Skeletal muscle tissue (tissue), 4 donors: ENCODE results near the gene COLGALT1. TPM values are rescaled to one million over a fixed set of nuclear protein-coding genes. Genes with fewer than 3 reads are reported as not detected.

Experiments used
- H3K27ac ChIP-seq: one replicate; pipeline ENCODE4 v1.7.0; 2013; ENCODE audit warnings: mild to moderate bottlenecking, low read depth, low read length, inconsistent platforms
- H3K27me3 ChIP-seq, 3 donors: one replicate each; pipeline ENCODE4 v1.7.0; 2013; ENCODE audit warnings: low read length in 3 of 3; ENCODE audit not compliant: control insufficient read depth in 3 of 3, insufficient read depth in 3 of 3
- H3K36me3 ChIP-seq, 3 donors: one replicate each; pipeline ENCODE4 v1.7.0; 2013; ENCODE audit warnings: low read length in 3 of 3; ENCODE audit not compliant: control insufficient read depth in 3 of 3, insufficient read depth in 3 of 3
- H3K4me1 ChIP-seq, 3 donors: one replicate each; pipeline ENCODE4 v1.7.0; 2013; ENCODE audit warnings: low read length in 3 of 3, mild to moderate bottlenecking in 3 of 3; ENCODE audit not compliant: control insufficient read depth in 3 of 3, insufficient read depth in 3 of 3
- H3K4me3 ChIP-seq, 3 donors: one replicate each; pipeline ENCODE4 v1.7.0; 2013; ENCODE audit warnings: low read length in 3 of 3
- H3K9ac ChIP-seq, 3 donors: one replicate each; pipeline ENCODE4 v1.7.0; 2013; ENCODE audit warnings: low read length in 3 of 3, mild to moderate bottlenecking in 3 of 3, moderate library complexity in 2 of 3, low read depth in 1 of 3
- H3K9me3 ChIP-seq, 3 donors: one replicate each; pipeline ENCODE4 v1.7.0; 2013; ENCODE audit warnings: low read length in 3 of 3; ENCODE audit not compliant: control insufficient read depth in 3 of 3
- total RNA-seq: library from RNA; depleted of rRNA; stranded (reverse); fragments of >200 nt; gene quantifications from one replicate; pipeline ENCODE4 v1.2.3, GENCODE V29; 2014
- donor health status: Osteomylitis.

Gene COLGALT1
- total RNA-seq, 1 donor from 2014 or later = 38.1 TPM

- peaks cover 3 to 8% (median 3%) of the 10 kb centered on the region in 3 donors for H3K9me3 ChIP-seq
- no peak overlapping the region for H3K4me3 ChIP-seq
- peaks cover 11 to 30% (median 19%) of the 10 kb centered on the region in 3 donors for H3K27me3 ChIP-seq
- H3K4me1 ChIP-seq = no peaks in the 10 kb centered on the region
- H3K36me3 ChIP-seq = no peaks in the 10 kb centered on the region
- H3K9ac ChIP-seq = no peak overlapping the region
- no peak overlapping the region for H3K27ac ChIP-seq
These were observed 24.9 kb upstream of the COLGALT1 start for GRCh38 chr19:17530586-17530985.

GRCh38 chr19:17532116-17532515 lies 23.3 kb upstream of the COLGALT1 start:
- H3K4me1 ChIP-seq = no peaks in the 10 kb centered on the region
- H3K36me3 ChIP-seq = no peaks in the 10 kb centered on the region
- H3K9ac ChIP-seq = no peak overlapping the region
- H3K27me3 ChIP-seq = peaks cover 16 to 34% (median 18%) of the 10 kb centered on the region in 3 donors
- peaks cover 3 to 8% (median 3%) of the 10 kb centered on the region in 3 donors for H3K9me3 ChIP-seq
- H3K4me3 ChIP-seq = no peak overlapping the region
- no peak overlapping the region for H3K27ac ChIP-seq

GRCh38 chr19:17532557-17532956 lies 22.9 kb upstream of the COLGALT1 start:
- peaks cover 16 to 39% (median 22%) of the 10 kb centered on the region in 3 donors for H3K27me3 ChIP-seq

GRCh38 chr19:17534767-17535166 lies 20.7 kb upstream of the COLGALT1 start:
- no peak overlapping the region for H3K9ac ChIP-seq
- H3K4me3 ChIP-seq = no peak overlapping the region
- no peaks in the 10 kb centered on the region for H3K36me3 ChIP-seq
- H3K4me1 ChIP-seq = peaks cover 6 to 12% (median 9%) of the 10 kb centered on the region in 3 donors
- H3K27ac ChIP-seq = no peak overlapping the region
- no peaks in the 10 kb centered on the region for H3K9me3 ChIP-seq
- H3K27me3 ChIP-seq = peaks cover 18 to 37% (median 25%) of the 10 kb centered on the region in 3 donors

More at GRCh38 chr19:17532557-17532956, 22.9 kb upstream of the COLGALT1 start:
- Histone ChIP-seq H3K9me3 (peaks cover 3 to 8% (median 3%) of the 10 kb centered on the region in 3 donors), H3K9ac (no peak overlapping the region), H3K4me1 (no peaks in the 10 kb centered on the region), H3K4me3 (no peak overlapping the region), H3K36me3 (no peaks in the 10 kb centered on the region), H3K27ac (no peak overlapping the region)

DNA sequence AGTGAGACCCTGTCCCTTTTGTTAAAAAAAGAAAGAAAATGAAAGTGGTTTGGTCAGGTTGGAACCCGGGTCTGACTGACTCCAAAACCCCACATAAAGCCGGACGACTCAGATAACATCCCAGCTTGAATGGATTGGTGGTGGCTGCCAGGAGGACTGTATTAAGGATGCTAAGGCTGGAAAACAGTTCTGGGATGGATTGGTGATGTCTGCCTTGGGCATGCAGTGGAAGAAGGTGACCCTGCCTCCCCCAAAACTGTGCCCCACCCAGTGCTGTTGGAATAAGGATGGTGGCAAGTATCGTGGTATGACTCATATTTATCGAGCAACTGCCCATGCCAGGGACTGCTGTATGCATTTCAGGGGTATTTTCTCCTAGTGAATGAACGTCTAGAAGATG lies 18.5 kb upstream of the COLGALT1 start:
- H3K27me3 ChIP-seq = peaks cover 12 to 30% (median 25%) of the 10 kb centered on the region in 3 donors
- no peak overlapping the region for H3K27ac ChIP-seq
- no peak overlapping the region for H3K4me3 ChIP-seq
- H3K9ac ChIP-seq = no peak overlapping the region
- H3K36me3 ChIP-seq = no peaks in the 10 kb centered on the region
- no peaks in the 10 kb centered on the region for H3K9me3 ChIP-seq
- H3K4me1 ChIP-seq = peaks cover 6 to 12% (median 9%) of the 10 kb centered on the region in 3 donors

DNA sequence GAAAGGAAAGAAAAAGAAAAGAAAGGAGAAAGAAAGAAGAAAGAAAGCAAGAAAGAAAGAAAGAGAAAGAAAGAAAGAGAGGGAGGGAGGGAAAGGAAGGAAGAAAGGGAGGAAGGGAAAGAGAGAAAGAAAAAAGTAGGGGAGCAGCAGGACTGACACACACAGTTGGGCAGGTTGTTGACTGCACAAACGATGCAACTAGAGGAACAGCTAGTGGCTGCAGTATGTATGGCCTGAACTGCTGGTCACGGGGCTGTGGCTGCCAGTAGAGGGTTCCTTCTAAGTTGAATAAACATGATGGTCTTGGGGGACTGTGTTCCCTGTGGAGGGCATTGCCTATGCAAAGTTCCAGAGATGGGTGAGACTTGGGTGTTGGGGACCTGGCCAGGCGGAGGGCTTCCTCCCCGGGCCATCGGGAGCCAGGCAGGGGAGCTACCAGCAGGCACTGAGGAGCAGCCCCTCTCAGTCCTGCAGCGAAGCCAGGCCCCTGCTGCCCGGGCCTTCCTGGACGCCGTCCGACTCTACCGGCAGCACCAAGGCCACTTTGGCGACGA lies 16.7 kb upstream of the COLGALT1 start:
- no peaks in the 10 kb centered on the region for H3K36me3 ChIP-seq
- H3K9me3 ChIP-seq = no peaks in the 10 kb centered on the region
- no peak overlapping the region for H3K27ac ChIP-seq
- peak overlapping the region; percentile 14 to 60 (median 56) for H3K4me3 ChIP-seq
- H3K9ac ChIP-seq = peak overlapping the region in 2 of 3 donors; percentile 14 to 60
- H3K27me3 ChIP-seq = peaks cover 5 to 19% (median 16%) of the 10 kb centered on the region in 3 donors
- peaks cover 6 to 12% (median 9%) of the 10 kb centered on the region in 3 donors for H3K4me1 ChIP-seq

GRCh38 chr19:17539238-17540117 lies 16.0 kb upstream of the COLGALT1 start:
- peak overlapping the region; percentile 14 to 60 (median 56) for H3K4me3 ChIP-seq
- H3K9me3 ChIP-seq = no peaks in the 10 kb centered on the region
- peaks cover 5 to 18% (median 14%) of the 10 kb centered on the region in 3 donors for H3K27me3 ChIP-seq
- H3K27ac ChIP-seq = no peak overlapping the region
- H3K36me3 ChIP-seq = no peaks in the 10 kb centered on the region
- peak overlapping the region; percentile 14 to 60 (median 20) for H3K9ac ChIP-seq
- H3K4me1 ChIP-seq = peaks cover 6 to 12% (median 9%) of the 10 kb centered on the region in 3 donors

DNA sequence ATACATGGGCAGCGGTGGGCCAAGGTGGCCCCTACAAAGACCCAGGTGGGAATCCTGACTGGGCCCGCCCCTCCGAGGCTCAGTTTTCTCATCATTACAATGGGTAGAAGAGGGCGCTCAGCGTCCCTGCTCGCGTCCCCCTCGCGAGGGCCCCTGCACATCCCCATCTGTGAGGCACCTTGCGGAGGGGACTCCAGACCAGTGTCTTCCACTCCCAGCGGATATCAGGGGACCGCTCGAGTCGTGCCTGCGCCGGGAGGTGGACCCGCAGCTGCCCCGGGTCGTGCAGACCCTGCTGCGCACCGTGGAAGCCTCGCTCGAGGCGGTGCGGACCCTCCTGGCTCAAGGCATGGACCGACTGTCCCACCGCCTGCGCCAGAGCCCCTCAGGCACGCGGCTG lies 15.3 kb upstream of the COLGALT1 start:
- Histone ChIP-seq H3K4me3 (no peak overlapping the region), H3K9me3 (no peaks in the 10 kb centered on the region), H3K27ac (no peak overlapping the region)

DNA sequence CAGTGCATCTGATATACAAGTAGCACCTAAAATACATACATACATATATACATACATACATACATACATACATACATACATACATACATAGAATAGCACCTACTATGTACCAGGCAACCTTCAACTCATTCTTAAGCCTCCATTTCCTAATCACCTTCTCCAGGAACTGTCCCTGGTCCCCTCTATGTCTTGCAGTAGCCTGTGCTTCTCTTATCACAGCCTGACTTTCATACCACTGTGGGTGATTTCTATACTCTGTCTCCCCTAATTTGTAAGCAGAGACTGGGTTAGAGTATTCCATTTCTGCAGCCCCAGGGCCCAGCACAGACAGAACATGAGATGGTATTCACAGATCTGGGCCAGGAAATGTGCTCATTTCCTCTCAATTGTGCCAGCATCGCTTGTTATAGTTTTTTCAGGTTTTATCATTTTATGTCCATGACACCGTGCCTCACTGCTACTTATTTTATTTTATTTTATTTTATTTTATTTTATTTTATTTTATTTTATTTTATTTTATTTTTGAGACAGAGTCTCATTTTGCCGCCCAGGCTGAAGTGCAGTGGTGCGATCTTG lies 14.2 kb upstream of the COLGALT1 start:
- Histone ChIP-seq H3K4me1 (peaks cover 6 to 12% (median 9%) of the 10 kb centered on the region in 3 donors), H3K9ac (no peak overlapping the region), H3K27me3 (peaks cover 5 to 14% (median 14%) of the 10 kb centered on the region in 3 donors), H3K9me3 (no peaks in the 10 kb centered on the region), H3K4me3 (no peak overlapping the region), H3K36me3 (no peaks in the 10 kb centered on the region), H3K27ac (no peak overlapping the region)

More for the DNA sequence above, 15.3 kb upstream of the COLGALT1 start:
- Histone ChIP-seq H3K9ac (no peak overlapping the region), H3K4me1 (peaks cover 6 to 12% (median 9%) of the 10 kb centered on the region in 3 donors), H3K36me3 (no peaks in the 10 kb centered on the region), H3K27me3 (peaks cover 5 to 14% (median 14%) of the 10 kb centered on the region in 3 donors)
